ENCODE results near the gene HS3ST4. TPM values are rescaled to one million over a fixed set of nuclear protein-coding genes. Genes with fewer than 3 reads are reported as not detected.

Gene HS3ST4
- total and polyA plus RNA-seq, 10 of the 15 experiments (the other 5 are each of a cell fraction or from before 2014, with no cell fraction given), result 0.05 TPM; not detected in 9

DNA sequence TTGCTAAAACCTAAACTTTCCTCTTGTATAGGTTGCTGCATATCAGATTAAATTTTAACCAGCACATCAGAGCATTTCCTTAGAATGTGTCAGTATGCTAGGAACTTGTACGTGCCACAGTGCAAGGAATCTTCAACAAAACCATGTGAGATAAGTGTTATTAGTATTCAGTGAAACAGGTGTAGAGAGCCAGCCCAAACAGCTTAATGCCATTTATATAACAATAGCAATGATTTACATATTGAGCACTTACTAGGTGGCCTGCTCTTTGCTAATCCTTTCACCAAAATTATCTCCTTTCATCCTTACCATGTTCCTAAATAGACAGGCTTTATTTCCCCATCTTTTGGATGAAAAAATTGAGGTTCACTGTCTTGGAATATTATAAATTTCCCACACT is 485.7 kb downstream of the HS3ST4 start:
- in situ Hi-C loops (cut with MboI), result no loop called here

More for the DNA sequence above, 485.7 kb downstream of the HS3ST4 start:
- Histone ChIP-seq H3K9ac (ENCODE audit: control insufficient read depth, insufficient read depth, low read length) (no peak overlapping the region), H3K27ac (ENCODE audit: control insufficient read depth, insufficient read depth) (no peak overlapping the region), H3K36me3 (ENCODE audit: control insufficient read depth in 2 of 2, insufficient read depth in 2 of 2, low read length in 1 of 2) (no peaks in the 10 kb centered on the region), H3K79me2 (ENCODE audit: control insufficient read depth, insufficient read depth, low read length) (no peaks in the 10 kb centered on the region), H3K9me3 (replicated peaks; ENCODE audit: control insufficient read depth, insufficient read depth, low read length) (no peaks in the 10 kb centered on the region), H3K4me2 (ENCODE audit: control insufficient read depth, insufficient read depth) (no peak overlapping the region), H3K4me3 (no peak overlapping the region), H3K27me3 (replicated peaks in 1 of 2; ENCODE audit: control insufficient read depth in 2 of 2, insufficient read depth in 2 of 2, low read length in 1 of 2) (no peaks in the 10 kb centered on the region), H2AFZ (ENCODE audit: control insufficient read depth, low read depth, low read length) (no peak overlapping the region), H3K4me1 (ENCODE audit: control insufficient read depth, insufficient read depth, low read length) (no peaks in the 10 kb centered on the region), H4K20me1 (ENCODE audit: control insufficient read depth, insufficient read depth) (no peaks in the 10 kb centered on the region)
- FAIRE-seq (no peak), DNase-seq (ENCODE audit: low read depth, low spot score) (no peak), ATAC-seq (no peak)
- CTCF ChIA-PET, result no interaction called here
- intact Hi-C loops (cut with micrococcal nuclease; ENCODE audit: unreplicated experiment), result no loop called here
- RAD21 ChIA-PET (ENCODE audit: unreplicated experiment), result no interaction called here
- TF ChIP-seq NFXL1 (IDR thresholded peaks at IDR 0.05; ENCODE audit: borderline replicate concordance) (no peak), MTA2 (IDR thresholded peaks at IDR 0.05; ENCODE audit: low read depth) (no peak), RCOR1 (conservative IDR thresholded peaks at IDR 0.05; ENCODE audit: low read depth, low read length) (no peak), SUZ12 (IDR thresholded peaks at IDR 0.05; ENCODE audit: unreplicated experiment) (no peak), ETV6 (conservative IDR thresholded peaks at IDR 0.05 in 1 of 2, IDR thresholded peaks at IDR 0.05 in 1 of 2; ENCODE audit: borderline replicate concordance in 1 of 2, low read depth in 1 of 2) (no peak), SPI1 (IDR thresholded peaks at IDR 0.05; ENCODE audit: borderline replicate concordance, insufficient read depth, low read depth, low read length) (no peak), JUND (IDR thresholded peaks at IDR 0.05; ENCODE audit: low read depth, low read length) (no peak), KLF5 (IDR thresholded peaks at IDR 0.05; ENCODE audit: partially characterized antibody) (no peak), FOS (IDR thresholded peaks at IDR 0.05; ENCODE audit: borderline replicate concordance, extremely low read depth, insufficient read length) (no peak)
- TF ChIP-seq, protein P1, sequence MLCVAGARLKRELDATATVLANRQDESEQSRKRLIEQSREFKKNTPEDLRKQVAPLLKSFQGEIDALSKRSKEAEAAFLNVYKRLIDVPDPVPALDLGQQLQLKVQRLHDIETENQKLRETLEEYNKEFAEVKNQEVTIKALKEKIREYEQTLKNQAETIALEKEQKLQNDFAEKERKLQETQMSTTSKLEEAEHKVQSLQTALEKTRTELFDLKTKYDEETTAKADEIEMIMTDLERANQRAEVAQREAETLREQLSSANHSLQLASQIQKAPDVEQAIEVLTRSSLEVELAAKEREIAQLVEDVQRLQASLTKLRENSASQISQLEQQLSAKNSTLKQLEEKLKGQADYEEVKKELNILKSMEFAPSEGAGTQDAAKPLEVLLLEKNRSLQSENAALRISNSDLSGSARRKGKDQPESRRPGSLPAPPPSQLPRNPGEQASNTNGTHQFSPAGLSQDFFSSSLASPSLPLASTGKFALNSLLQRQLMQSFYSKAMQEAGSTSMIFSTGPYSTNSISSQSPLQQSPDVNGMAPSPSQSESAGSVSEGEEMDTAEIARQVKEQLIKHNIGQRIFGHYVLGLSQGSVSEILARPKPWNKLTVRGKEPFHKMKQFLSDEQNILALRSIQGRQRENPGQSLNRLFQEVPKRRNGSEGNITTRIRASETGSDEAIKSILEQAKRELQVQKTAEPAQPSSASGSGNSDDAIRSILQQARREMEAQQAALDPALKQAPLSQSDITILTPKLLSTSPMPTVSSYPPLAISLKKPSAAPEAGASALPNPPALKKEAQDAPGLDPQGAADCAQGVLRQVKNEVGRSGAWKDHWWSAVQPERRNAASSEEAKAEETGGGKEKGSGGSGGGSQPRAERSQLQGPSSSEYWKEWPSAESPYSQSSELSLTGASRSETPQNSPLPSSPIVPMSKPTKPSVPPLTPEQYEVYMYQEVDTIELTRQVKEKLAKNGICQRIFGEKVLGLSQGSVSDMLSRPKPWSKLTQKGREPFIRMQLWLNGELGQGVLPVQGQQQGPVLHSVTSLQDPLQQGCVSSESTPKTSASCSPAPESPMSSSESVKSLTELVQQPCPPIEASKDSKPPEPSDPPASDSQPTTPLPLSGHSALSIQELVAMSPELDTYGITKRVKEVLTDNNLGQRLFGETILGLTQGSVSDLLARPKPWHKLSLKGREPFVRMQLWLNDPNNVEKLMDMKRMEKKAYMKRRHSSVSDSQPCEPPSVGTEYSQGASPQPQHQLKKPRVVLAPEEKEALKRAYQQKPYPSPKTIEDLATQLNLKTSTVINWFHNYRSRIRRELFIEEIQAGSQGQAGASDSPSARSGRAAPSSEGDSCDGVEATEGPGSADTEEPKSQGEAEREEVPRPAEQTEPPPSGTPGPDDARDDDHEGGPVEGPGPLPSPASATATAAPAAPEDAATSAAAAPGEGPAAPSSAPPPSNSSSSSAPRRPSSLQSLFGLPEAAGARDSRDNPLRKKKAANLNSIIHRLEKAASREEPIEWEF (IDR thresholded peaks at IDR 0.05; ENCODE audit: insufficient replicate concordance, low read depth, low read length), result no peak
- TF ChIP-seq, protein P2, sequence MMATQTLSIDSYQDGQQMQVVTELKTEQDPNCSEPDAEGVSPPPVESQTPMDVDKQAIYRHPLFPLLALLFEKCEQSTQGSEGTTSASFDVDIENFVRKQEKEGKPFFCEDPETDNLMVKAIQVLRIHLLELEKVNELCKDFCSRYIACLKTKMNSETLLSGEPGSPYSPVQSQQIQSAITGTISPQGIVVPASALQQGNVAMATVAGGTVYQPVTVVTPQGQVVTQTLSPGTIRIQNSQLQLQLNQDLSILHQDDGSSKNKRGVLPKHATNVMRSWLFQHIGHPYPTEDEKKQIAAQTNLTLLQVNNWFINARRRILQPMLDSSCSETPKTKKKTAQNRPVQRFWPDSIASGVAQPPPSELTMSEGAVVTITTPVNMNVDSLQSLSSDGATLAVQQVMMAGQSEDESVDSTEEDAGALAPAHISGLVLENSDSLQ (IDR thresholded peaks at IDR 0.05), result no peak
- TF ChIP-seq, protein P3, sequence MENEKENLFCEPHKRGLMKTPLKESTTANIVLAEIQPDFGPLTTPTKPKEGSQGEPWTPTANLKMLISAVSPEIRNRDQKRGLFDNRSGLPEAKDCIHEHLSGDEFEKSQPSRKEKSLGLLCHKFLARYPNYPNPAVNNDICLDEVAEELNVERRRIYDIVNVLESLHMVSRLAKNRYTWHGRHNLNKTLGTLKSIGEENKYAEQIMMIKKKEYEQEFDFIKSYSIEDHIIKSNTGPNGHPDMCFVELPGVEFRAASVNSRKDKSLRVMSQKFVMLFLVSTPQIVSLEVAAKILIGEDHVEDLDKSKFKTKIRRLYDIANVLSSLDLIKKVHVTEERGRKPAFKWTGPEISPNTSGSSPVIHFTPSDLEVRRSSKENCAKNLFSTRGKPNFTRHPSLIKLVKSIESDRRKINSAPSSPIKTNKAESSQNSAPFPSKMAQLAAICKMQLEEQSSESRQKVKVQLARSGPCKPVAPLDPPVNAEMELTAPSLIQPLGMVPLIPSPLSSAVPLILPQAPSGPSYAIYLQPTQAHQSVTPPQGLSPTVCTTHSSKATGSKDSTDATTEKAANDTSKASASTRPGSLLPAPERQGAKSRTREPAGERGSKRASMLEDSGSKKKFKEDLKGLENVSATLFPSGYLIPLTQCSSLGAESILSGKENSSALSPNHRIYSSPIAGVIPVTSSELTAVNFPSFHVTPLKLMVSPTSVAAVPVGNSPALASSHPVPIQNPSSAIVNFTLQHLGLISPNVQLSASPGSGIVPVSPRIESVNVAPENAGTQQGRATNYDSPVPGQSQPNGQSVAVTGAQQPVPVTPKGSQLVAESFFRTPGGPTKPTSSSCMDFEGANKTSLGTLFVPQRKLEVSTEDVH (IDR thresholded peaks at IDR 0.05; ENCODE audit: low read depth, partially characterized antibody), result no peak
- POLR2A ChIA-PET, result no interaction called here
- WGBS (ENCODE audit: insufficient coverage, insufficient replicate concordance, low lambda C conversion rate, missing lambda C conversion rate), result 4% methylated on average over 1 of the region's 1 CpG
- SMC1A ChIA-PET (ENCODE audit: uncharacterized antibody, unreplicated experiment), result no interaction called here
- no TSS peak for BruUV-seq (replicated peaks)

All from GM12878 (cell line).